ENCODE results near the gene AGFG2.
A peak's percentile ranks its signal among the peaks of the same experiment; 100 is the strongest.

Gene AGFG2

DNA sequence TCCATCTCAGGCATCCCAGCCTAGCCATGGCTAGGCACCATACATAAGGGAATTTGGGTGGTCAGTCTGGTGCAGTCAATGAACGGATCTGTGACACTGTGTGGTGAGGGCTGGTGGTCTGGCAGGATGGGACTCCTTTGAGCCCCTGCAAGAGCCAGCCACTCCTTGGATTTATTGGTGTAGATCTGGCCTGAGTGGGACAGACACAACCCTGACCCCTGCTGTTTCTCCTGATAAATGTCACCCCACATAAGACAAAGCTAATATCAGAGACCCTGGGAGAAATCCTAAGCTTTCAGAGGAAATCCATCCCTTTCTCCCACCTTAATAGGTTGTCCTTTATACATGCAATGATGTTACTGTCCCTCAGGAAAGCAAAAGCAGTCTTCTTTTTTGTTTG, 49.4 kb downstream of the AGFG2 start:
- no peak for DNase-seq

DNA sequence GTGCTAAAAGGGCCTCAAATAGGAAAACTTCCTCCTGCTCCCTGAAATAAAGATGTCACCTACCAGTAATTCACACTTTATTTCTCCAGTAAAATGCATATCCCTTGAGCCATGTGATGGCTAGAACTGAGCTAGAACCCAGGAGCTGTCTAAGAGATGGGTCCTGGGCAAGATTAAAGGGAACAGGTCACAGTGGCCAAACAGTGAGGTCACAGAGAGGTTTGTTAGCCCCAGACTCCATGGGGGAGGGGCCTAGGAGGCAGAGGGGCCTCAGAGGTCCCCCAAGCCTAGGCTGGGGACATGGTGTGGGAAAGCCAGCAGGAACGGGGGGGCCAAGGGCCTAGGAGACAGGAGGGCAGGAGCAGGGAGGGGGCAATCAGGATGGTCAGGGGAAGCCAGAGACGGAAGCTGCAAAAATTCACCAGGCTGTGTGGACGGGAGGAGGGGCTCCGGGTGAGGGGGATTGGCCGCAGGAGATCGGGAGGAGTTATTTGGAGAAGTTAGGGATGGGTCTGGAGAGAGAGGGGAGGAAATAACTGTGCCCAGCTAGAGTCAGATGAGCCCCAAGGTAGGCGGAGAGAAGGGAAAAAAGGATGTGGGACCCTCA, 50.4 kb downstream of the AGFG2 start:
- DNase-seq = no peak

DNA sequence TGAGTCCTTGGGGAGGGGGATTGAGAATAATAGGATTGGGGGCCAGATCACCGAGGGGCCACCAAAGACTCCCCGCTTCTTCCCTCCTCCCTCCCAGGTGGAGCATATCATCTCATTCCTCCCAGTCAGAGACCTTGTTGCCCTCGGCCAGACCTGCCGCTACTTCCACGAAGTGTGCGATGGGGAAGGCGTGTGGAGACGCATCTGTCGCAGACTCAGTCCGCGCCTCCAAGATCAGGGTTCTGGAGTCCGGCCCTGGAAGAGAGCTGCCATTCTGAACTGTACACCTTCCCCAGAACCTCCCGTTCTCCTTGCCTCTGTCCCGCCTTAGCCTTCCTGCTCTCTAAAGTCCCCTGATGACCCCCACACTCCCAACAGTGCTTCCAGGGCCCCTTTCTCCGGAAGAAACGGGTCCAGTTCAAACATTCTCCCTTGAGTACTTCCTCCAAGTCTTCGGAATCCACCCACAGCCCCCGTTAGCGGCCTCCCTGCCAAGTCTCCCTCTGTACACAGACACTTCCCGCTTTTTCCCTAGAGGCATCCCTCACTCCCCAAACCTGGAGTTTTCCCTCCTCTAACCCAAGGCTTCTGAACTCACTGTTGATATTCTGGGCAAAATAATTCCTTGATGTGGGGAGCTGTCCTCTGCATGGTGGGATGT, 51.2 kb downstream of the AGFG2 start:
- DNase-seq = no peak

DNA sequence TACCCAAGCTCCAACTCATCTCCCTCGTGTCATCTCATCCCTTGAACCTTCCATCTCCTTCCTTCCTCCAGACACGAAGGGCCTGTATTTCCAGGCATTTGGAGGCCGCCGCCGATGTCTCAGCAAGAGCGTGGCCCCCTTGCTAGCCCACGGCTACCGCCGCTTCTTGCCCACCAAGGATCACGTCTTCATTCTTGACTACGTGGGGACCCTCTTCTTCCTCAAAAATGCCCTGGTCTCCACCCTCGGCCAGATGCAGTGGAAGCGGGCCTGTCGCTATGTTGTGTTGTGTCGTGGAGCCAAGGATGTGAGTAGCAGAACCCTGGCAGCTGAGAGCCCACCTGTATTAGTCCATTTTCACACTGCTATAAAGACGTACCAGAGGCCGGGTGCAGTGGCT, 52.6 kb downstream of the AGFG2 start:
- DNase-seq = no peak

DNA sequence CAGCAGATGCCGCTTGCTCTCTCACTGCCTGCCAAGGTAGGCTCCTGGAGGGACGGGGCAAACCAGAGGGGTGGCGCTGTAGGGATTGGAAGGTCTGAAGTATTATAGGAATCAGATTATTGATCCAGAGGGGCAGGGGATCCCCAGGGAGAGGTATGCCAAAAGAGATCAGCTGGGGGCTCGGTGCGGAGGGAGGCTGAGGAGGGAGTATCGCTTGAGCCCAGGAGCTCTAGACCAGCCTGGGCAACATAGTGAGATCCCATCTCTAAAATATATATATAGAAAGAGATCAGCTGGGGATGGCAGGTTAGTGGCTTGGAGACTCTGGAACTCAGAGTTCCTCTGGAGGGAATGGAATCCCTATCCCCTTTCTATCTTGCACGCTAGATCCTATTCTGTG, 56.2 kb downstream of the AGFG2 start:
- no peak for DNase-seq

DNA sequence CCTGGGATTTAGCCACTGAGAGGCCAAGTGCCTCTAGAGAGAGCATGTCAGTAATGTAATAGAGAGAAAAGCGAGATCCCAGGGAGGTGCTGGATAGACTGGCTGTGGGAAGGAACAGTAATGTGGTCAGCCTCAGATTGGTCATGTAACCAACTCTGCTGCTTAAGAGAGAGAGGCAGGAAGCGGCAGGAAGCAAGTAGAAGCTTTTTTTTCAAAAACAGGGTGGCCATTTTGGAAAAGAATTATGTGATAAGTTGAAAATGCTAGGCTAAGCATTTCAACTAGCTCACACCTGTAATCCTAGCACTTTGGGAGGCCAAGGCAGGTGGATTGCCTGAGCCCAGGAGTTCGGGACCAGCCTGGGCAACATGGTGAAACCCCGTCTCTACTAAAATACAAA, 59.4 kb downstream of the AGFG2 start:
- no peak for DNase-seq

DNA sequence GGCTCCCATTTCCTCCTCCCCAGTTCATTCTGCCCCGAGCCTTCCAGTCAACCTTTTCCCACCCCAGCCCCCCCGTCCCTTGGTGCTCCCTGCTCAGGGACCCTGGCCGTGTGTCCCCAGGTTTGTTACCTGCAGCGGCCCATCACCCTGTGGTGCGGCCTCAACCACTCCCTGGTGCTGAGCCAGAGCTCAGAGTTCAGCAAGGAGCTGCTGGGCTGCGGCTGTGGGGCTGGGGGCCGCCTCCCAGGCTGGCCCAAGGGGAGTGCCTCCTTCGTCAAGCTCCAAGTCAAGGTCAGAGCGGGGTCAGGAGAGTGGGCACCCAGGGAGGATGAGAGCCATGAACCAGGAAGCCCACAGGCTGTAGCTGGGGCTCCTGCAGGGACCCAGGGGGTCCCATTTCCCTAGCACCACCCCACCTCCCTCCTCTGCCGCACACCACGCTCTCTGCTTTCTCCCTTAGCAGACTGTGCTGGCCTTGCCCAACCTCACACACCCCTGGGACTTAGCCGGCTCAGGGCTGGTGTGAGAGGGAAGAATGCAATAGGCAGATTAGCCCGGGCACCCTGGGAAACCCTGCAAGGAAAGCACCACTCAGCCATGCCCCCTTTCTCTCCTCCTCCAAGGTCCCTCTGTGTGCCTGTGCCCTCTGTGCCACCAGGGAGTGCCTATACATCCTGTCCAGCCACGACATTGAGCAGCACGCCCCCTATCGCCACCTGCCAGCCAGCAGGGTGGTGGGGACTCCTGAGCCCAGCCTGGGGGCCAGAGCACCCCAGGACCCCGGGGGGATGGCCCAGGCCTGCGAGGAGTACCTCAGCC, 61.1 kb downstream of the AGFG2 start:
- no peak for DNase-seq

DNA sequence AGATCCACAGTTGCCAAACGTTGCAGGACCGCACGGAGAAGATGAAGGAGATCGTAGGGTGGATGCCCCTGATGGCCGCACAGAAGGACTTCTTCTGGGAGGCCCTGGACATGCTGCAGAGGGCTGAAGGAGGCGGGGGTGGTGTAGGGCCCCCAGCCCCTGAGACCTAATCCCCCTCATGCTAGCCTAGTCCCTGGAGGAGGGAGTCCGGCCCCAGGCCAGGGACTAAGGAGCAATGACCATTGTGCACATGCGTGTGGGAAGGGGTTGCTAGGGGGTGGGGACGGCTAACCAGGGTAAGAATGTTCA, 61.7 kb downstream of the AGFG2 start:
- DNase-seq = no peak

DNA sequence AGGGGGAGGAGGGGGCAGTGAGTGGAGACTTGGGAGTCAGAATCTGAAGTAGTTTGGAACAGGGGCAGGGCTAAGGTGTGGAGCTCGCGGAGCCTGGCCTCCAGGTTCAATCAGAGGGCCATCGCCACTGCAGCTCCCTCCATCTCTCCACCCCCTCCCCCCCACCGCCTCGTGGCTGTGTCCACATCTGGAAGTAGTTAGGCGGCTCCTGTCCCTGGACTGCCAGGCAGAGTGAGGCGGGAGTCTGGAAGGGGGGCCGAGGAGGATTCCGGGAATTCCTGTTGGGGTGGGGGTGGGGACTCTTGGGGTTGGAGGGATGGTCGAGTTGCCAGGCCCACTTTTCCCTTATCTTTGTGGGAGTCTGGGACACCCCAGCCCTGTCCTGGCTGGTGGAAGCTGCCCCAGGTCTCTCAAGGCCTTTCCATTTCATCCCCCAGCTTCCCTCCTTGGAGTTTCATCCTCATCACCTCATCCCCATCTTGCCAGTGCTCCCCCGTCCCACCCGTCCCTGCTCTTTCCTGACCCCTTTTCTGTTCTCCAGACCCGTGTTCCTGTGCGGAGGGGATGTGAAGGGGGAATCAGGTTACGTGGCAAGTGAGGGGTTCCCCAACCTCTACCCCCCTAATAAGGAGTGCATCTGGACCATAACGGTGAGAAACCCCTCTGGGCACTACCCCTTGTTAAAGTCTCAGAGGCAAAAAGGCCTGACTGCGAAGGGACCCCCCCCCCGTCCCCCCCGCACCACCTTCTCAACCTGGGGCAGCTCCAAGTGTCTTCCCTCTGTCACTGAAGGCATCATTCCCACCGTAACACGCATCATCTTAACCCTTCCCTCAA, 64.1 kb downstream of the AGFG2 start:
- no peak for DNase-seq

DNA sequence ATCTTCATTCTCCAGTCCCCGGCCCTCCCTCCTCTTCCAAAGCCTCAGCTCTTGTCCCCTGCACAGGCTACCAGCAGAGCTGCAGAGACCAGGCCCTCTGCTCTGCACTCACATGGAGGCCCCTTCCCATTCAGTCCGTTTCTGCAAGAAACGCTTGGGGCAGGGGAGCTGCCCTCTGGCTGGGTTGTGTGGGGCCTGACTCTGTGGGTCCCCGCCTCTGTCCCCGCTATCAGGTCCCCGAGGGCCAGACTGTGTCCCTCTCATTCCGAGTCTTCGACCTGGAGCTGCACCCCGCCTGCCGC, 64.7 kb downstream of the AGFG2 start:
- no peak for DNase-seq

DNA sequence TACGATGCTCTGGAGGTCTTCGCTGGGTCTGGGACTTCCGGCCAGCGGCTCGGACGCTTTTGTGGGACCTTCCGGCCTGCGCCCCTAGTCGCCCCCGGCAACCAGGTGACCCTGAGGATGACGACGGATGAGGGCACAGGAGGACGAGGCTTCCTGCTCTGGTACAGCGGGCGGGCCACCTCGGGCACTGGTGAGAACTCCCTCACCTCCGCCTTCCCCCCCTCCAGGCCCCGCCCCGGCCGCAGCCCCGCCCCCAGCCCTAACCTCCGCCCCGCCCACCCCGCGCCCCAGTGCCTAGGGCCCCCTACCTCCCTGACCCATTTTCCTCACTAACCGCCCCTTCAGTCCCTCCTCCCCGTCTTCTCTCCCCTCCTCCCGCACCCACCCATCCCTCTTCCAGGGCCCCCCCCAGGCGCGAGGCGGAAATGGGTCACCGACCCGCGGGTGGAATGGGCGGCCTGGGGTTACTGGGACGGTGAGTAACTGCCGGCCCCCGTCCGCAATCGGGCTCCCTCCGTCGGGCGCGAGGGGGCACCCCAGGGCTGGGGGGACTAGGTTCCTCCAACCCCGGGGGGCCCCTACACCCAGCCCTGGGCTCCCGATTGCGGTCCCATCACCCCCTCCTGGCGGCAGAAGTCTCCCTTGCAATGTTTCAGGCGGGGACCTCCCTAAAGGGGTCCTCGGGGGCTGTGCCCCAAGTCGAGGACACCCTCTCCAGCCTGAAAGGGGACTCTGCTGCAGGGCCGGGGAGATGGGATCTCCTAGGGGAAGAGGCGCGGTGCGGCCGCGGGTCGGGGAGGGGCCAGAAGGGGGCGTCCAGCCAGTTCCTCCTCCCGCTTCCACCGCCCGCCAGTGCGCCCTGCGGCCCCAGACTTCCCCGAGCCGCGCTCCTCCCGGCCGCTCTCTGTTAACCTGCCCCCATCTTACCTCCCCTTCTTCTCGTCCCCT, 65.3 kb downstream of the AGFG2 start:
- DNase-seq = peak; percentile 74

DNA sequence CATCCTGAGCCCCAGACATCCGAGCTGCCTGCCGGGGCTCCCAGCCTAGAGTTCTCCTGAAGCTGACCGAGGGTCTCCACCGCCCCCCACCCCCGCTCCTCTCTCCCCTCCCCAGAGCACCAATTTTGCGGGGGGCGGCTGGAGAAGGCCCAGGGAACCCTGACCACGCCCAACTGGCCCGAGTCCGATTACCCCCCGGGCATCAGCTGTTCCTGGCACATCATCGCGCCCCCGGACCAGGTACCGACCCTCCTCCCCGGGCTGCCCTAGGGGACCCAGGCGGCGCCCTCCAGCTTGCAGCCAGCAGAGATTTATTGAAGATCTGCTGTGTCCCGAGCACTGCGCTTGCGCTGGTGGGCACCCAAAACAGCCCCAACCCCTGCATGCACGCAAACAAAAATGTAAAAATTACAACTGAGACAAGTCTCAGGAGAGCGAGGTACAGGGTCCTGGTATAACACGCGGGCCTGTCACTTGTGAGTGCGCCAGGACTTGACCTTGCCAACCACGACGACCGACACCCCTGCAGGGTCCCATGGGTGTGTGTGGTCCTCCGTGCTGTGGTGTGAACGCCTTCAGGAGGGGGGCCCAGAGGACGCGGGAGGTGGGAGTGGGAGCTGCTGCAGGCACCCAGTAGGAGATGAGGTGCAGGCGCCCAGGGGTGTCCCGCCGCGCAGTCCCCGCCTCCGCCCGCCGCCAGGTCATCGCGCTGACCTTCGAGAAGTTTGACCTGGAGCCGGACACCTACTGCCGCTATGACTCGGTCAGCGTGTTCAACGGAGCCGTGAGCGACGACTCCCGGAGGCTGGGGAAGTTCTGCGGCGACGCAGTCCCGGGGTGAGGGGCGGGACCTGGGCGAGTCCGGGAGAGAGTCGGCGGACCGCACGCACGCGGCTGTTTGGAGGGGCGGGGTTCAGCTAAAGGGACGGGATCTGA, 66.2 kb downstream of the AGFG2 start:
- peak; percentile 43 for DNase-seq

DNA sequence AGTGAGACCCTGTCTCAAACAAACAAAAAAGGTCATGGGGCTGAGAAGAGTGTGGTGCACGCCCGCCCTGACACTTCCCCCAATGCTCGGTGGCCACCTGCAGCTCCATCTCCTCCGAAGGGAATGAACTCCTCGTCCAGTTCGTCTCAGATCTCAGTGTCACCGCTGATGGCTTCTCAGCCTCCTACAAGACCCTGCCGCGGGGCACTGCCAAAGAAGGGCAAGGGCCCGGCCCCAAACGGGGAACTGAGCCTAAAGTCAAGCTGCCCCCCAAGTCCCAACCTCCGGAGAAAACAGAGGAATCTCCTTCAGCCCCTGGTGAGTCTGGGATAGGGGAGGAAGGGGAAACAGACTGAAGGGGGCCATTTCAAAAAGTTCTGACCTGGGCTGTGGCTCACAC, 67.3 kb downstream of the AGFG2 start:
- no peak for DNase-seq

DNA sequence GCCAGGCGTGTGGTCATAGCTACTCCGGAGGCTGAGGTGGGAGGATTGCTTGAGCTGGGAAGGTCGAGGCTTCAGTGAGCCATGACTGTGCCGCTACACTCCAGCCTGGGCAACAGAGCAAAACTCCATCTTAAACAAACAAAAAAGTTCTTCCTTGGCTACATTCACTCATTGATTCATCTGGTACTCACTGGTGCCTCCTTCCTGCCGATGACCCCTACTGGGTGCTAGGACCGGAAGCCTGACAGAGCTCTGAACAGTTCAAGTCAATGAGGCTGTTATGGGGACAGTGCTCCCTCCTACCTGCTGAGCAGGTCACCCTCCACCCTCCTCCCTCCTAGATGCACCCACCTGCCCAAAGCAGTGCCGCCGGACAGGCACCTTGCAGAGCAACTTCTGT, 68.1 kb downstream of the AGFG2 start:
- DNase-seq = no peak

DNA sequence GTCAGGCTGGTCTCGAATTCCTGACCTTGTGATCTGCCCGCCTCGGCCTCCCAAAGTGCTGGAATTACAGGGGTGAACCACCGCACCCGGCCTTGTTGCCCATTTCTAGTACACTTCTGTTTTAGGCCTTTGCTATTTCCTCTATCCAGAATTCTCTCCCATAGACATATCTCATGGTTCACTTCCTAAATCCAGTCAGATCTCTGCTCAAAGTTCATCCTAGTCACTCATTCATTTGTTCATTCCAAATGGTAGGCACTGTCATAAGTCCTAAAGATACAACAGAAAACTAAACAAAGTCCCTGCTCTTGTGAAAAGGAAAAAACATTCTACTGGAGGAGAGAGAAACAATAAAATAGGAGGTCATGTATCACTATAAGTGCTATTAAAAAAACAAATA, 71.0 kb downstream of the AGFG2 start:
- DNase-seq = no peak

DNA sequence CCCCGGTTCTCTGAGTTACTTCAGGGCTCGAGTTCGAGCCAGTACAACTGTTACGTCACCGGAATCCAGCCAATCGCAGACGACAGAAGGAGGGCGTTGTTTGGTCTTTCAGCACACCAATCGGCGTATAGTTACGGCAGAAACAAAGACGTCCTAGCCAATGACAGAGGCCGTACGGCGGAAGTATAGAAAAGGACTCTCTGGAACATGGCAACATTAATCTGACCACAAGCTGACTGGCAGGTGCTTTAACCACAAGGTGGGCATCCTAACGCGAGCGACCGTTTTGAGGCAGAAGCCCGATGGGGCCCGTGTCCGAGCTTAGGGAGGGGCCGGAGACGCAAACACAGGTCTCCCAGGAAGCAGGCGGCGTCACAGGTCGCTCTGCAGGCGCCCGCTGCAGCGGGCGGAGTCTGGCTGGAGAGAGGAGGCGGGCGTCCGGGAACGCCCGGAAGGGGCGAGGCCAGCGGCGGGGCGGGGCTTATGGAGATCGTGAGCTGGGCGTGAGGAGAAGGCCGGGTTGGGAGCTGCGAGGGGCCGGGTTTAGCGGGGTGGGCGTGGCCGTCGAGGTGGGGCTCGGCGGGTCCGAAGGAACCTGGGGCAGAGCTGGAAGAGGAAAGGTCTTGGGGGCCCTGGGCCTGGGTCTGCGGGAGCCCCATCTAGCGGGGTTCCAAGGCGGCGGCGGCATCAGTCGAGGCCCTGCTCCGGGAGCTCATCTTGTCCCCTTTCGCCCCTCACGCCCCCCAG, 73.2 kb downstream of the AGFG2 start, which contains the start of gene MOSPD3:
Gene MOSPD3 (plus strand): TSS at position 558 of the 747 bp plus-strand sequence. CDS start 252 bp downstream, outside the sequence.
- peak; percentile 99 for DNase-seq

DNA sequence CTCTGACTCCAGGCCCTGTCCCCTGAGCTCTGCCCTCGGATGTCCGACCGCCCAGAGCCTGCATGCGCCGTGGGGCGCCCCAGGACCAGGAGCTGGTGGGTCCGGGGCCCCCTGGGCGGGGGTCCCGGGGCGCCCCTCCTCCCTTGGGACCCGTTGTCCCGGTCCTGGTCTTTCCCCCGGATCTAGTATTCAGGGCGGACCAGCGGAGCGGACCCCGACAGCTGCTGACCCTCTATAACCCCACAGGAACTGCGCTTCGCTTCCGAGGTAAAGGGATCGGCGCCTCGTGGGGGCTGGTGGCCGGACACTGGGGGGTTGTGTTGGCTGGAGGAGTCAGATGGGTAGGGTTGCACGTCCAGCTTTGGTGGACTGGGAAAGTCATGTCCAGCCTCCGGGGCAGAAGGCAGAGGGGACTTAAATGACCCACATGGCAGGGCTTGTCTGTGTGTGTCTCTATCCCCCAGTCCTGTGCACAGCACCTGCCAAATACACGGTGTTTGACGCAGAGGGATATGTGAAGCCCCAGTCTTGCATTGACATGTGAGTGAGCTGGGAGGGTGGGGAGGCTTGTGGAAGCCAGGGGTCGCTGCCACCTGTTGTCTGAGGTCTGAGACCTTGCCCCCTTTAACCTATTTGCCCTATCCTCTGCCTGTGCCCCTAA, 73.9 kb downstream of the AGFG2 start:
- no peak for DNase-seq

DNA sequence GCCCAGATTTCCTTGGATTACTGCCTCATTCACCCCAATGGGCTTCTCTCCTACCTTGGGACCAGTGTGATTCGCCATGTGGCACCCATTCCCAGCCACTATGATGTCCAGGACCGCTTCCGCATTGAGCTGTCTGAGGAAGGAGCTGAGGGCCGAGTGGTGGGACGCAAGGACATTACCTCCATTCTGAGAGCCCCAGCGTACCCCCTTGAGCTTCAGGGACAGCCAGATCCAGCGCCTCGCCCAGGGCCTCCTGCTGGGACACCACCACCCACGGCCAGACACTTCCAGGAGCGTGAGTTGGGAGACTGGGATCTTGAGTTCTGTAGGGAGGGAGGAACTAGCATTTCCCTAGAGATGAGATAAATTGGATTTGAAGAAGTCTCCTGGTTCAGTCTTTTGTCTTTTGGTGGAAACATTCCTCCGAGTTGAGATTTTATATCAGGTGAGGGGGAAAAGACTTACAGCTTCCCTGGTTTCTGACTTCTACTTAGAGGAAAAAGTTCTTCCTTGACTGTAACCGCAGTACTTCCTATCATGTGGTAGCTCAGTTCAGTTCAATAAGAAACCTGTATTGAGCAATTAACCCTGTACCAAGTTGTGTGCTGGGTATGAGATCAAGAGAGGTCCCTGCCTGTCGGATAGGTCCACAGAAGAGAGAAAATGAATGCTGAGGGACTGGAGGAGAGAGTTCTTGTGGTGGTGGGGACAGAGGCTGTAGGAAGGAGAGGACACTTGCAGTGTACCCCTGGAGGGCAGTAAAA, 74.6 kb downstream of the AGFG2 start:
- DNase-seq = no peak

DNA sequence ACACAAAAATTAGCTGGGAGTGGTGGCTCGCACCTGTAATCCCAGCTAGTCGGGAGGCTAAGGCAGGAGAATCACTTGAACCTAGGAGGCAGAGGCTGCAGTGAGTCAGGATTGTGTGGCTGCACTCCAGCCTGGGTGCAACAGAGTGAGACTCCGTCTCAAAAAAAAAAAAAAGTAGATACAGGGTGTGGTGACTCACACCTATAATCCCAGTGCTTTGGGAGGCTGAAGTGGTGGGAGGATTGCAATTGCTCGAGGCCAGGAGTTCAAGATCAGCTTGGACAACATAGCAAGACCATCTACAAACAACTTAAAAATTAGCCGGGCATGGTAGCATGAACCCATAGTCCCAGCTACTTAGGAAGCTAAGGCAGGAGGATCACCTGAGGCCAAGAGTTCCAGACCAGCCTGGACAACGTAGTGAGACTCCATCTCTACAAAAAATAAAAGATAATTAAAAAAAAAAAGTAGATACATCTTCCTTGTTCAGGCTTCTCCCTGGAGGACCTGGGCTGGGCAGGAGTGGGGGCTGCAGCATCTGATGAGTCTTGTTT, 75.4 kb downstream of the AGFG2 start:
- DNase-seq = no peak
